HepG2 (cell line): Measurements from ENCODE around the gene MAGI1. TPM values are rescaled to one million over a fixed set of nuclear protein-coding genes. Genes with fewer than 3 reads are reported as not detected.
A peak's percentile ranks its signal among the peaks of the same experiment; 100 is the strongest.

Source experiments
- CBX5 ChIP-seq: sonication (generic); formaldehyde crosslinking; IDR thresholded peaks from 2 replicates; pipeline ENCODE4 v1.4.0; 2020; ENCODE audit warnings: missing genetic modification reagents, borderline replicate concordance
- FOXK1 ChIP-seq: sonication (generic); formaldehyde crosslinking; IDR thresholded peaks from 2 replicates; pipeline ENCODE4 v1.4.0; 2020; ENCODE audit warnings: low read depth, missing genetic modification reagents, borderline replicate concordance
- GATA4 ChIP-seq: sonication (generic); IDR thresholded peaks from 2 replicates; pipeline ENCODE4 v1.6.1; 2016; ENCODE audit warnings: antibody characterized with exemption, low read depth, borderline replicate concordance
- GRHL1 ChIP-seq: sonication (generic); formaldehyde crosslinking; conservative IDR thresholded peaks from 2 replicates; pipeline ENCODE4 v1.8.0; 2022; ENCODE audit warnings: missing genetic modification reagents
- HIC2 ChIP-seq: sonication (generic); formaldehyde crosslinking; IDR thresholded peaks from 2 replicates; pipeline ENCODE4 v1.9.0; 2022; ENCODE audit warnings: low read depth, missing genetic modification reagents
- IKZF1 ChIP-seq: fragments of 450-650 bp; IDR thresholded peaks from 2 replicates; pipeline ENCODE4 v1.7.1; 2016
- KLF6 ChIP-seq: IDR thresholded peaks from 2 replicates; pipeline ENCODE4 v1.8.0; 2016; ENCODE audit warnings: missing biosample characterization, missing genetic modification reagents
- NR0B2 ChIP-seq: sonication (generic); formaldehyde crosslinking; IDR thresholded peaks from 2 replicates; pipeline ENCODE4 v1.4.0; 2020; ENCODE audit warnings: mild to moderate bottlenecking, missing genetic modification reagents
- PAWR ChIP-seq: sonication (generic); formaldehyde crosslinking; IDR thresholded peaks from 2 replicates; pipeline ENCODE4 v1.4.0; 2020; ENCODE audit warnings: missing genetic modification reagents, mild to moderate bottlenecking, borderline replicate concordance
- PAX8 ChIP-seq: sonication (generic); formaldehyde crosslinking; IDR thresholded peaks from 2 replicates; pipeline ENCODE4 v1.8.0; 2022; ENCODE audit warnings: mild to moderate bottlenecking, missing genetic modification reagents, borderline replicate concordance
- SMAD9 ChIP-seq: sonication (generic); formaldehyde crosslinking; IDR thresholded peaks from 2 replicates; pipeline ENCODE4 v1.5.1; 2020; ENCODE audit warnings: mild to moderate bottlenecking, missing genetic modification reagents
- TAF1 ChIP-seq: sonication (generic); formaldehyde crosslinking; IDR thresholded peaks from 2 replicates; pipeline ENCODE4 v1.4.0; 2020; ENCODE audit warnings: missing genetic modification reagents
- TGIF2 ChIP-seq: IDR thresholded peaks from 2 replicates; pipeline ENCODE4 v1.6.1; 2016; ENCODE audit warnings: control low read depth, missing compliant biosample characterization
- XRCC5 ChIP-seq: fragments of 200-400 bp; formaldehyde crosslinking; optimal IDR thresholded peaks from 2 replicates; pipeline ENCODE3; 2017; ENCODE audit warnings: mild to moderate bottlenecking, low read length
- ZBED4 ChIP-seq: sonication (generic); formaldehyde crosslinking; IDR thresholded peaks from 2 replicates; pipeline ENCODE4 v1.4.0; 2020; ENCODE audit warnings: missing genetic modification reagents, borderline replicate concordance
- ZKSCAN1 ChIP-seq: fragments of 150-350 bp; IDR thresholded peaks from 2 replicates; pipeline ENCODE4 v1.6.1; 2014; ENCODE audit warnings: low read length
- ZNF382 ChIP-seq: sonication (generic); formaldehyde crosslinking; IDR thresholded peaks from 2 replicates; pipeline ENCODE4 v1.5.0; 2020; ENCODE audit warnings: missing genetic modification reagents, mild to moderate bottlenecking, borderline replicate concordance
- ZNF616 ChIP-seq: sonication (generic); formaldehyde crosslinking; IDR thresholded peaks from 2 replicates; pipeline ENCODE4 v1.5.0; 2020; ENCODE audit warnings: low read depth, mild to moderate bottlenecking, missing genetic modification reagents
- ZNF775 ChIP-seq: sonication (generic); formaldehyde crosslinking; IDR thresholded peaks from 2 replicates; pipeline ENCODE4 v1.4.0; 2020; ENCODE audit warnings: missing genetic modification reagents, mild to moderate bottlenecking, moderate library complexity, borderline replicate concordance
- ZSCAN22 ChIP-seq: sonication (generic); formaldehyde crosslinking; IDR thresholded peaks from 2 replicates; pipeline ENCODE4 v1.4.0; 2020; ENCODE audit warnings: mild to moderate bottlenecking, missing genetic modification reagents
- ZSCAN30 ChIP-seq: sonication (generic); formaldehyde crosslinking; IDR thresholded peaks from 2 replicates; pipeline ENCODE4 v1.5.0; 2020; ENCODE audit warnings: mild to moderate bottlenecking, missing genetic modification reagents
- polyA plus RNA-seq, 8 experiments: library from polyadenylated mRNA; depleted of rRNA in 3 of 8; stranded (reverse) in 7 of 8; unstranded in 1 of 8; fragments of >200 nt; fragmentation: Illumina TruSeq in 4 of 8; extraction: Trizol in 4 of 8; gene quantifications; 2 replicates each; pipeline versions ENCODE4 v1.2.1 to v1.2.3, GENCODE V29; 2011 to 2016; ENCODE audit warnings: low read depth in 4 of 8, missing spikeins in 1 of 8, mixed read lengths in 1 of 8; ENCODE audit not compliant: insufficient read depth in 1 of 8
- total RNA-seq, 5 experiments: library from RNA; depleted of rRNA; stranded (reverse); fragments of >200 nt; fragmentation: Illumina TruSeq; extraction: Trizol; gene quantifications; 2 replicates each; pipeline ENCODE4 v1.2.3, GENCODE V29; 2016; ENCODE audit warnings: low read depth in 1 of 5

Gene MAGI1
- total and polyA plus RNA-seq, 2 of the 13 experiments (the other 11 are each of a cell fraction or from before 2014, with no cell fraction given), result 22.2 to 26.0 TPM

GRCh38 chr3:65953881-65954733 lies 84.6 kb downstream of the MAGI1 start (continued):
- TF ChIP-seq TGIF2 (CRISPR knock-in tag) (no peak), ZKSCAN1 (no peak), TAF1 (peak; percentile 39; the same call in 1 of the 2 replicates), FOXK1 (CRISPR knock-in tag) (no peak), GATA4 (no peak; the same call in 1 of the 2 replicates), ZNF616 (no peak), PAX8 (CRISPR knock-in tag) (no peak), ZBED4 (CRISPR knock-in tag) (no peak), HIC2 (CRISPR knock-in tag) (peak; percentile 82), XRCC5 (peak; percentile 56), PAWR (CRISPR knock-in tag) (no peak), NR0B2 (CRISPR knock-in tag) (no peak), GRHL1 (CRISPR knock-in tag) (no peak), KLF6 (CRISPR knock-in tag) (no peak), IKZF1 (no peak), ZSCAN22 (CRISPR knock-in tag) (no peak), ZNF775 (CRISPR knock-in tag) (no peak), ZSCAN30 (no peak), CBX5 (peak; percentile 64; the same call in 1 of the 2 replicates), ZNF382 (CRISPR knock-in tag) (no peak), SMAD9 (no peak)
